Peyer's patch (tissue), 4 donors: ENCODE data around the gene C3orf33. TPM values are rescaled to one million over a fixed set of nuclear protein-coding genes. Genes with fewer than 3 reads are reported as not detected.
A peak's percentile ranks its signal among the peaks of the same experiment; 100 is the strongest.

Experiments
- DNase-seq, 3 donors: peaks; one replicate each; pipeline ENCODE4 v3.0.0-alpha.2; 2017 to 2019
- H3K27ac ChIP-seq, 4 donors: fragments of 200-600 bp; sonication (generic); one replicate each; pipeline ENCODE4 v1.5.1; 2016 to 2019
- H3K27me3 ChIP-seq, 2 donors: fragments of 200-600 bp; sonication (generic); one replicate each; pipeline ENCODE4 v1.5.1; 2019
- H3K36me3 ChIP-seq, 3 donors: fragments of 200-600 bp; sonication (generic); one replicate each; pipeline ENCODE4 v1.5.1; 2016 to 2019
- H3K4me1 ChIP-seq, 4 donors: fragments of 200-600 bp; sonication (generic); one replicate each; pipeline ENCODE4 v1.5.1; 2016 to 2019
- H3K4me3 ChIP-seq, 4 donors: fragments of 200-600 bp; sonication (generic); 1 replicate in 3 of 4; 2 replicates in 1 of 4; pipeline ENCODE4 v1.5.1; 2016 to 2019; ENCODE audit warnings: mild to moderate bottlenecking in 1 of 4
- H3K9me3 ChIP-seq, 4 donors: fragments of 200-600 bp; sonication (generic); one replicate each; pipeline ENCODE4 v1.5.1; 2016 to 2019; ENCODE audit warnings: mild to moderate bottlenecking in 1 of 4
- POLR2A ChIP-seq, 2 donors: fragments of 450-650 bp; IDR thresholded peaks; one replicate each; pipeline ENCODE4 v1.5.1; 2017; ENCODE audit warnings: antibody characterized with exemption in 2 of 2, mild to moderate bottlenecking in 2 of 2, moderate library complexity in 2 of 2
- total RNA-seq, 4 donors: library from RNA; depleted of rRNA; stranded (reverse); fragments of >200 nt; gene quantifications; one replicate each; pipeline ENCODE4 v1.1.0, GENCODE V29; 2016
- TF ChIP-seq, protein P1 (sequence below), 6 experiments: fragments of 450-650 bp in 4 of 6; fragments of 200-600 bp in 2 of 6; sonication (generic) in 1 of 6; IDR thresholded peaks; one replicate each; pipeline ENCODE4 v1.5.1; 2017 to 2019; ENCODE audit warnings: antibody characterized with exemption in 6 of 6, mild to moderate bottlenecking in 3 of 6, moderate library complexity in 1 of 6

Gene C3orf33
- total RNA-seq, 4 donors from 2014 or later, result 1.9 to 5.8 (median 3.9) TPM; not detected in 1

- peak in 2 of 3 donors; percentile 51 to 54 for DNase-seq
- no peak overlapping the region for H3K27ac ChIP-seq
- no peaks in the 10 kb centered on the region for H3K36me3 ChIP-seq
- no peaks in the 10 kb centered on the region for H3K27me3 ChIP-seq
- TF ChIP-seq POLR2A (IDR thresholded peaks at IDR 0.05), result no peak
- TF ChIP-seq, protein P1, sequence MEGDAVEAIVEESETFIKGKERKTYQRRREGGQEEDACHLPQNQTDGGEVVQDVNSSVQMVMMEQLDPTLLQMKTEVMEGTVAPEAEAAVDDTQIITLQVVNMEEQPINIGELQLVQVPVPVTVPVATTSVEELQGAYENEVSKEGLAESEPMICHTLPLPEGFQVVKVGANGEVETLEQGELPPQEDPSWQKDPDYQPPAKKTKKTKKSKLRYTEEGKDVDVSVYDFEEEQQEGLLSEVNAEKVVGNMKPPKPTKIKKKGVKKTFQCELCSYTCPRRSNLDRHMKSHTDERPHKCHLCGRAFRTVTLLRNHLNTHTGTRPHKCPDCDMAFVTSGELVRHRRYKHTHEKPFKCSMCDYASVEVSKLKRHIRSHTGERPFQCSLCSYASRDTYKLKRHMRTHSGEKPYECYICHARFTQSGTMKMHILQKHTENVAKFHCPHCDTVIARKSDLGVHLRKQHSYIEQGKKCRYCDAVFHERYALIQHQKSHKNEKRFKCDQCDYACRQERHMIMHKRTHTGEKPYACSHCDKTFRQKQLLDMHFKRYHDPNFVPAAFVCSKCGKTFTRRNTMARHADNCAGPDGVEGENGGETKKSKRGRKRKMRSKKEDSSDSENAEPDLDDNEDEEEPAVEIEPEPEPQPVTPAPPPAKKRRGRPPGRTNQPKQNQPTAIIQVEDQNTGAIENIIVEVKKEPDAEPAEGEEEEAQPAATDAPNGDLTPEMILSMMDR (IDR thresholded peaks at IDR 0.05), result no peak
- peak overlapping the region in 2 of 4 donors; percentile 45 to 76 for H3K4me3 ChIP-seq
- no peaks in the 10 kb centered on the region for H3K9me3 ChIP-seq
- no peaks in the 10 kb centered on the region for H3K4me1 ChIP-seq
Measured at GRCh38 chr3:155745795-155746550, 60.1 kb downstream of the C3orf33 start.

GRCh38 chr3:155744626-155745324, 61.3 kb downstream of the C3orf33 start, which contains the start of gene PLCH1:
Gene PLCH1, minus strand, starts transcription at chr3:155745071. Its CDS starts 40,847 bp downstream, at chr3:155704224.
- Histone ChIP-seq H3K4me3 (peak within 1 kb of the TSS; percentile 45 to 76 (median 58)), H3K4me1 (no peaks in the 10 kb centered on the region), H3K27me3 (no peaks in the 10 kb centered on the region), H3K36me3 (no peaks in the 10 kb centered on the region), H3K27ac (peak within 1 kb of the TSS in 3 of 4 donors; percentile 5 to 15 (median 13)), H3K9me3 (no peaks in the 10 kb centered on the region)
- DNase-seq, result peak; percentile 38 to 82 (median 78)
- TF ChIP-seq, protein P1 (IDR thresholded peaks at IDR 0.05), result no peak
- peak in 1 of 2 donors; percentile 27 for TF ChIP-seq POLR2A (IDR thresholded peaks at IDR 0.05)

- H3K9me3 ChIP-seq, result no peaks in the 10 kb centered on the region
- no peaks in the 10 kb centered on the region for H3K36me3 ChIP-seq
- H3K4me3 ChIP-seq, result peak overlapping the region; percentile 45 to 76 (median 58)
- no peaks in the 10 kb centered on the region for H3K4me1 ChIP-seq
- no peaks in the 10 kb centered on the region for H3K27me3 ChIP-seq
- peak overlapping the region in 3 of 4 donors; percentile 5 to 15 (median 13) for H3K27ac ChIP-seq
- TF ChIP-seq, protein P1 (IDR thresholded peaks at IDR 0.05), result no peak
- TF ChIP-seq POLR2A (IDR thresholded peaks at IDR 0.05), result no peak
- peak in 2 of 3 donors; percentile 75 to 79 for DNase-seq
Measured at GRCh38 chr3:155744010-155744625, 62.0 kb downstream of the C3orf33 start.

DNA sequence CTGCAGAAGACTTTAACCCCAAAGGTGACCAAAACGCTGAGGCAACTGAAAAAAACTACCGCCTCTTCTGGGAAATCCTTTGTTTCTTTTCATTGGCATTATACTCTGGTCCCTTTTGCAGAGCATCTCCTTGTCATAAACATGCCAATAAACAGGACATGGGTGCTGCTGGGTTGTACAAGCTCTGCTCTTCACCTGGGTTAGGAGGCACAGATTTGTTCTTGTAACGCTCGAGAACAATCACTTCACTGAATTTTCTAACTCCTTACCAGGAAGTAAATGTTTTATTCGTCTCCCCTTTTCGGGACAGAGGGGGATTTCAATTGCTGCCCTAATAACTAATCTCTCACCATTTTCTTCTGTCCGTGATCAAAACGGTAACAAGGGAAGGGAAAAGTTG, 62.5 kb downstream of the C3orf33 start:
- DNase-seq, result no peak
- TF ChIP-seq POLR2A (IDR thresholded peaks at IDR 0.05), result no peak
- TF ChIP-seq, protein P1 (IDR thresholded peaks at IDR 0.05), result no peak
- no peaks in the 10 kb centered on the region for H3K9me3 ChIP-seq

GRCh38 chr3:155742349-155742965, 63.6 kb downstream of the C3orf33 start:
- H3K4me3 ChIP-seq, result no peak overlapping the region
- H3K27ac ChIP-seq, result no peak overlapping the region
- no peak for DNase-seq
- no peaks in the 10 kb centered on the region for H3K27me3 ChIP-seq
- H3K9me3 ChIP-seq, result no peaks in the 10 kb centered on the region
- H3K36me3 ChIP-seq, result no peaks in the 10 kb centered on the region
- TF ChIP-seq POLR2A (IDR thresholded peaks at IDR 0.05), result no peak
- TF ChIP-seq, protein P1 (IDR thresholded peaks at IDR 0.05), result no peak
- H3K4me1 ChIP-seq, result peaks cover 0 to 9% (median 0%) of the 10 kb centered on the region in 4 donors

More for the DNA sequence above, 62.5 kb downstream of the C3orf33 start:
- H3K4me3 ChIP-seq, result peak overlapping the region; percentile 45 to 76 (median 58)
- H3K27me3 ChIP-seq, result no peaks in the 10 kb centered on the region
- H3K36me3 ChIP-seq, result no peaks in the 10 kb centered on the region
- H3K27ac ChIP-seq, result peak overlapping the region in 2 of 4 donors; percentile 13 to 15
- peaks cover 0 to 5% (median 0%) of the 10 kb centered on the region in 4 donors for H3K4me1 ChIP-seq
